Motor neuron (in vitro differentiated cells): ENCODE data around the gene RCAN2. TPM values are rescaled to one million over a fixed set of nuclear protein-coding genes. Genes with fewer than 3 reads are reported as not detected.
"Not testable (repeated sequence)": the region's sequence is repeated elsewhere in the genome, so short reads cannot be mapped to it uniquely, and the experiment has no call there.

Experiments
- ATAC-seq, 8 experiments: fragments of 200-7000 bp; cut with Tn5 transposase; replicated peaks in 6 of 8; 2 replicates each; pipeline ENCODE4 v1.8.0; 2021; ENCODE audit warnings: mild to moderate bottlenecking in 8 of 8, moderate library complexity in 8 of 8
- H3K27ac ChIP-seq, 2 donors: fragments of 250-450 bp; sonication (Bioruptor Pico); 2 replicates each; pipeline ENCODE4 v1.9.0; 2021; ENCODE audit warnings: antibody characterized with exemption in 2 of 2, mild to moderate bottlenecking in 2 of 2, moderate library complexity in 1 of 2
- H3K4me1 ChIP-seq, 2 donors: fragments of 250-450 bp; sonication (Bioruptor Pico); replicated peaks in 1 of 2; 2 replicates each; pipeline ENCODE4 v1.6.1; 2021; ENCODE audit warnings: antibody characterized with exemption in 2 of 2, mild to moderate bottlenecking in 2 of 2, moderate library complexity in 1 of 2
- H3K4me3 ChIP-seq, 5 donors: fragments of 250-450 bp; sonication (Bioruptor Pico); 2 replicates each; pipeline ENCODE4 v1.9.0; 2021; ENCODE audit warnings: antibody characterized with exemption in 5 of 5, mild to moderate bottlenecking in 5 of 5, moderate library complexity in 4 of 5
- WGBS, 10 experiments: fragments of 450-650 bp; shearing (Covaris generic); methylation state at CpG; one replicate each; pipeline ENCODE4 v1.0.0; 2022; 5-methylcytosine and 5-hydroxymethylcytosine counted together
- in situ Hi-C, 9 experiments: fragments of 400-800 bp; cut with MboI; loops; one replicate each; pipeline ENCODE4 v1.15.0; 2021; ENCODE audit warnings: low sequenced_read_pairs in 9 of 9, low pct_unique_long_range_greater_than_20kb in 2 of 9; ENCODE audit not compliant: unreplicated experiment in 9 of 9
- total RNA-seq, 8 experiments: library from RNA; unstranded; fragments of 300-600 nt; gene quantifications; 2 replicates each; pipeline versions ENCODE4 v1.2.3 to v1.2.4, GENCODE V29; 2022

The RCAN2 gene
- total RNA-seq, 8 experiments from 2014 or later, result 0.27 to 104 (median 24.0) TPM; not detected in 1

DNA sequence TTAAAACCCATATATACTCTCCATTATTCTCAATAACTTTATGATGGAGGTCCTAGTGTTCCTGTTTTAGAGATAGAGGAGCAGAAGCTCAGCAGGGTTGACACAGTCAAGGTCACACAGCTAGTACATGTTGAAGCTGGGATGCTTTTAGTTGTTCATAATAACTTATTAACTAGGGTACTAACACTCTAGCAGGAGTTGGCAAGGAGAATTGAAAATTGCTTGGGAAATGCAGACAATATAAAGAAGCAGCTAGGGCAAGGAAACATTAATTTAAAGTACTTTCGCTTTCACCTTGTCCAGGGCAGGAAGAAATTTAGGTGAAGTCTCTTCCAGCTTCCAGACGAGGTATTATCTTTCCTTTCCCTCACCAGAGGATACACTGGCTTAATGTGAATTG lies 133.7 kb downstream of the RCAN2 start:
- ATAC-seq, result no peak
- H3K4me1 ChIP-seq, result no peaks in the 10 kb centered on the region
- H3K27ac ChIP-seq, result no peak overlapping the region
- WGBS, 10 experiments, result 43 to 83% (median 71%) methylated on average over 1 to 2 of the region's 2 CpGs; no CpG with 5 or more reads in 2 of the 10 experiments
- H3K4me3 ChIP-seq, result no peak overlapping the region
- in situ Hi-C loops, result no loop called here

DNA sequence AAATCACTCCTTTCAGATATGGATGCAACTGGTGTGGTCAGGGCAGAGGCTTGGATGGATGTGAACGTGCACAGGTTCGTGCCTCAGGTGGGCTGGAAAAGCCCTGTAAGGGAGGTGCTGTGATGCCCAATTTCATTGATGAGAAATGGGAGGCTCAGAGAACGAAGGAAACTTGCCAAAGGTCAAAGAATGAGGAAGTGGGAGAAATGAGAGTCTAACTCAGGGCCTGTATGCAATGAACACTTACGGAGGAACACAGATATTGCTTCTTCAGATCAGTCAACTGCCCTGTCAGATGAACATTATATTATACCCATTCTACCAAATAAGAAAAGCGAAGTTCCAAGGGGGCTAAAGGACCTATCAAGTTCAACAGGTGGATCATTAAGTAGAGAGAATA lies 134.7 kb downstream of the RCAN2 start:
- Histone ChIP-seq H3K27ac (no peak overlapping the region), H3K4me3 (no peak overlapping the region), H3K4me1 (no peaks in the 10 kb centered on the region)
- ATAC-seq, result no peak
- 40 to 90% (median 65%) methylated on average over 1 to 5 of the region's 5 CpGs; no CpG with 5 or more reads in 1 of the 10 experiments for WGBS, 10 experiments
- in situ Hi-C loops, result no loop called here

DNA sequence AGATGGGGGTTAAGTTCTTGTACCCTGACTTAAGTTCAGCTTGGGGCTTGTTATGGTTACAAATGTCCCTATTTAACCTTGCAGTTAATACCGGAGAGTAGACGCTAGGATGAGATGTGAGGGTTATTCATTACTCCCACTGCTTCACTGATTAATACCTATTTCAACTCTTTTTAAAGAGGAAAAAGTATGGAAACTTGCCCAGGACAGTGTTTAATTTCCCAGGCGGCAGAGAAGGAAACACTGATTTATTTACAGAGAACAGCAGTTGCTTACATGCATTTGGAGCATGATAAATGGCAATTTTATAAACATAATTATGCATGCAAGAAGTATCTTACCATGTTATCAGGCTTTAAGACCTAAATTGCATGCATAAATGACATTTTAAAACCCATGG lies 137.7 kb downstream of the RCAN2 start:
- H3K4me3 ChIP-seq, result no peak overlapping the region
- H3K27ac ChIP-seq, result no peak overlapping the region
- peak in 3 of 8 experiments; percentile 33 to 44 (median 43) for ATAC-seq
- WGBS, 10 experiments, result 18 to 100% (median 78%) methylated on average over 1 to 3 of the region's 3 CpGs
- in situ Hi-C loops, result no loop called here
- peaks cover 0 to 4% of the 10 kb centered on the region in 2 donors for H3K4me1 ChIP-seq

DNA sequence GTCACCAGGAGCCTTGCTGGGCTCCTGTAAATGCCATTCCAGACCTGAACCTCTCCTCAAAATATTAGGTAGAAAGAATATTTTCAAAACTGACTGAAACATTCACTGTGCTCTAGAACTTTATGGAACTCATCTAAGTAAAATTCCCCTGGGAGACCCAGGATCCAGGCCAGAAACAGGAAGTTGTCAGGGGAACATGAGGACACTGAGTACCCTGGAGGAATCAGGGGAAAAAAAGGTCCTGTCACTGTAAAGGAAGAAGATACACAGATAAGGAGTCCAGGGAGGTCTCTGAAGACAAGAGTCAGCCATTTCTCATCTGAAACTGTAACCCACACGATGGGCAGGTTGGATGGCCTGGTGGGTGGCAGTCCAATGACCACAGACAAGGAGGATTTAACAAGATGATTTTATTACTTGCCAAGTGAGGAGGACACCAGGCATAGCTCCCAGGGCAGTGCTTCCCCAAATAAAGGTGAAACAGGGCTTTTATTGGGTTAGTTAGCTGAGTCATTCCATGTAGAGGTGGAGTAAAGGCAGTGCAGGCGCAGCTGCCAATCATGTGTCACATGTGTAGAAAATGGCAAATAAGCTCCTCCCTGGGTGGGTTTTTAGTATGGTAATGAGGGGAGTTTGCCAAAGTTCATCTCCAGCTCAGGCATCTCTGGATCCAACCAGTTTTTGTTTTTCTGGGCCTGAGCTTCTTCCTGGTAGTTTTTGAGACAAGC lies 138.5 kb downstream of the RCAN2 start:
- peak in 2 of 8 experiments; percentile 48 to 81 for ATAC-seq
- Histone ChIP-seq H3K4me3 (no peak overlapping the region), H3K4me1 (peaks cover 0 to 4% of the 10 kb centered on the region in 2 donors), H3K27ac (no peak overlapping the region)
- WGBS, 10 experiments, result 60 to 100% (median 87%) methylated on average over 1 to 2 of the region's 2 CpGs; no CpG with 5 or more reads in 3 of the 10 experiments
- in situ Hi-C loops, result no loop called here

DNA sequence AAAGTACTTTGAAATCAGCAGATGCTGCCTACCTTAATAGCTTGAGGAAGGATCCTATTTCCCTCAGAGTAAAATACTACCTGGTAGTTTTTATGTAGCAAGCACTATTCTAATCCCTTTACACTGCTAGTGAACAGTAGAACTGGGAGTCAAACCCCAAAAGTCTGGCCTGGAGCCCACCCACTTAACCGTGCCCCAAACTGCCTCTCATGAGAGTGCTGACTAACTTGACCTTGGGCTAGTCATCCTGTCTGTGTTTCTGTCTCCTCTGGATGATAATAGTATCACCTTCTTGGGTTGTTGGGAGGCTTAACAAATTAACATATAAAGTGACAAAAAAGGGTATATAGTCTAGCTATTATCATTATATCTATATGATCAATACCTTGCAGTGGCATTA lies 140.5 kb downstream of the RCAN2 start:
- no peak overlapping the region for H3K27ac ChIP-seq
- peaks cover 0 to 4% of the 10 kb centered on the region in 2 donors for H3K4me1 ChIP-seq
- in situ Hi-C loops, result no loop called here
- H3K4me3 ChIP-seq, result no peak overlapping the region
- no peak for ATAC-seq
- 40 to 100% (median 73%) methylated on average over 1 of the region's 1 CpG; no CpG with 5 or more reads in 6 of the 10 experiments for WGBS, 10 experiments

DNA sequence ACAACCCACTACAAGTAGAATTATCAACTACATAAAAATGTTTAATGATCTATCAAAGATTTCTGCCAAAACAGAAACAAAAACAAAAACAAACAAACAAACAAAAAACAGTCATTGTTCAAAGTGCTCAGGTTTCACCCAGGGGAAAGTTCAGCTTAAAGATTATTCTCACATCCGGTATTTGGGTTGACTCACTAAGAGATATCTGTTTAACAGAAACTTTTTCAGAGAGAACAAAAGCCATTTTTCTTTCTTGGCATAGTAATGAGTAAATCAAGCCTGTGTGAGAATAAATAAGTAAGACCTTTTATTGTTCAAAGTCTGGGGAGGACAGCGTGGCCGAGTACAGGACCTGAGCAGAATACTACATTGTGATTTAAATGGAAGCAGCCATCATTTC lies 143.6 kb downstream of the RCAN2 start:
- in situ Hi-C loops, result no loop called here
- peak in 5 of 8 experiments; percentile 27 to 60 (median 41) for ATAC-seq
- WGBS, 10 experiments, result 25 to 95% (median 58%) methylated on average over 1 to 3 of the region's 3 CpGs
- no peak overlapping the region for H3K27ac ChIP-seq
- H3K4me1 ChIP-seq, result peaks cover 0 to 4% of the 10 kb centered on the region in 2 donors
- H3K4me3 ChIP-seq, result no peak overlapping the region

DNA sequence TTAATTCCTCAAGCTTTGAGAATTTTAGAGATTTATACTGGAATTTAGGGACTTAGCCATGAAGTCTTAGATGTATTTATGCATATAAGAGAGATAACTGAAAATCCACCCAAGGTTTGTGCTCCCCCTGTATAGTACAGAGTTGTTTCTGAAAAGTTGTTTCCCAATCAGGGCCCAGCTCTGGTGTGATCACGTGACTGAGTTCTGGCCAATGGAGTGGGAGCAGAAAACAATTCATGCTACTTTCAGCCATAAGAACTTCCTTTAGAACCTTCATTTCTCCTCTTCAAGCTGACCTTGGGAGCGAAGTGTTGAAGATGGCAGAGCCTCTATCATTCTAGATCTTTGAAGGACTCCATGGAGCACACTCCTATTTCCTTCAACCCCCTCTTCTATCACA lies 151.0 kb downstream of the RCAN2 start:
- WGBS, 10 experiments, result 20 to 100% (median 57%) methylated on average over 1 to 2 of the region's 2 CpGs; no CpG with 5 or more reads in 3 of the 10 experiments
- in situ Hi-C loops, result no loop called here
- H3K27ac ChIP-seq, result no peak overlapping the region

DNA sequence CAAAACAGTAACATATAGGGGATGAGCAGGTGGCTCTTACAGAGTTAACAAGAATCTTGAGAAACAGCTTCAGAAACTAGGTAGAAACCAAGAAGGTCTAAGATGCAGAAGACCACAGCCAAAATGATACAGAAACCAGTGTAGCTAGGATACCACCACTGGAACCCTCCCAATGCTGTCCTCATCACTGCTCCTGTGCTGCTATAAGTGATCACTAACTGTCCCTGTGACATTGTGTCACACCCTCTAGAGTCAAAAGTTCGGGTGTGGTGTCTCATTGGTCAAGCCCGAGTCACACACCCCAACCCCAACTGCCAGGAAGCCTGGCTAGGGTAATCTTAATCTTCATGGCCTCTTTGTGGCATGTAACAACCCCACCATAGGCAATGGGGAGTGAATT lies 153.1 kb downstream of the RCAN2 start:
- in situ Hi-C loops, result no loop called here
- ATAC-seq, result peak in 1 of 8 experiments; percentile 37
- WGBS, 10 experiments, result 0 to 100% (median 85%) methylated on average over 1 to 2 of the region's 2 CpGs; no CpG with 5 or more reads in 2 of the 10 experiments
- H3K4me3 ChIP-seq, result no peak overlapping the region
- H3K4me1 ChIP-seq, result no peaks in the 10 kb centered on the region
- H3K27ac ChIP-seq, result no peak overlapping the region

More for the DNA sequence above, 151.0 kb downstream of the RCAN2 start:
- ATAC-seq, result no peak
- Histone ChIP-seq H3K4me3 (no peak overlapping the region), H3K4me1 (no peaks in the 10 kb centered on the region)

DNA sequence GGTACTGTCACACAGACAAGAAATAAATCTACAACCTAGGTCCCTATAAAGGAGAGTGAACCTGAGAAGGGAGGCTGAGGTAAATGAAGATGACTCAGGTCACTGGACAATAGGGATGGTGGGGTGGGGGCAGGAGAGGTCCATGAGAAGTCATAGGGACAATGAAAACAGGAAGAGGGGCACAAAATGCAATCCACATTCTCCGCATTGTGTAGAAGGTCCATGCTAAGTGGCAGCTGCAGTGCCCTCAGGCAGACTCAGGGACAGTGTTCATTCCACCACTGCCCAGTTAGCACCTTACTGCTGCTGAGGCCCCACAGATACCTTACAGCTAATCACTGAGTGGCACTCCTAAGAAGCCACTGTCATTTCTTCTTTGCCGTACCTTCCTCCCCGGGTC lies 156.8 kb downstream of the RCAN2 start:
- ATAC-seq, result no peak
- WGBS, 10 experiments, result 94 to 100% (median 100%) methylated on average over 1 to 3 of the region's 3 CpGs; no CpG with 5 or more reads in 3 of the 10 experiments
- in situ Hi-C loops, result no loop called here
- H3K4me3 ChIP-seq, result no peak overlapping the region
- H3K27ac ChIP-seq, result no peak overlapping the region
- no peaks in the 10 kb centered on the region for H3K4me1 ChIP-seq

DNA sequence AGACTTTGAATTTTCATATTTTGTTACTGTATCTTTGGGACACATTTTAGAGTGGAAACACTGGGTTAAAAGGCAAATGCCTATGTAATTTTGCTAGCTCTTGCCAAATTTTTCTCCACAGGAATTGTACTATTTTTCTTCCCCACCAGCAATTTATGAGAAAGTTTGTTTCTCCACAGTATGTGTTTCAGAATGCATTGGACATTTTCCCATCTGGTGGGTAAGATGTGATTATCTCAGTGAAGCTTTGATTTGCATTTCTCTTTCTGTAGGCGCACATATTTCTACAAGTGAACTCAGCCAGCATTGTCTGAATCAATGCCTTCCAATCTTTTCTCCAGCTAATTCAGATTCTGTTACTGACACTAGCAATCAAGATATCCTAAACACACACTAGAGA lies 157.8 kb downstream of the RCAN2 start:
- H3K4me3 ChIP-seq, result no peak overlapping the region
- in situ Hi-C loops, result no loop called here
- ATAC-seq, result no peak
- no peak overlapping the region for H3K27ac ChIP-seq
- no peaks in the 10 kb centered on the region for H3K4me1 ChIP-seq
- WGBS, 10 experiments, result 91 to 100% (median 100%) methylated on average over 1 of the region's 1 CpG; no CpG with 5 or more reads in 5 of the 10 experiments

DNA sequence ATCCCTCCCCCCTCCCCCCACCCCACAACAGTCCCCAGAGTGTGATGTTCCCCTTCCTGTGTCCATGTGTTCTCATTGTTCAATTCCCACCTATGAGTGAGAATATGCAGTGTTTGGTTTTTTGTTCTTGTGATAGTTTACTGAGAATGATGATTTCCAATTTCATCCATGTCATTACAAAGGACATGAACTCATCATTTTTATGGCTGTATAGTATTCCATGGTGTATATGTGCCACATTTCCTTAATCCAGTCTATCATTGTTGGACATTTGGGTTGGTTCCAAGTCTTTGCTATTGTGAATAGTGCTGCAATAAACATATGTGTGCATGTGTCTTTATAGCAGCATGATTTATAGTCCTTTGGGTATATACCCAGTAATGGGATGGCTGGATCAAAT lies 158.8 kb downstream of the RCAN2 start:
- H3K27ac ChIP-seq, in situ Hi-C loops, ATAC-seq, H3K4me3 ChIP-seq, H3K4me1 ChIP-seq: not testable (repeated sequence)

DNA sequence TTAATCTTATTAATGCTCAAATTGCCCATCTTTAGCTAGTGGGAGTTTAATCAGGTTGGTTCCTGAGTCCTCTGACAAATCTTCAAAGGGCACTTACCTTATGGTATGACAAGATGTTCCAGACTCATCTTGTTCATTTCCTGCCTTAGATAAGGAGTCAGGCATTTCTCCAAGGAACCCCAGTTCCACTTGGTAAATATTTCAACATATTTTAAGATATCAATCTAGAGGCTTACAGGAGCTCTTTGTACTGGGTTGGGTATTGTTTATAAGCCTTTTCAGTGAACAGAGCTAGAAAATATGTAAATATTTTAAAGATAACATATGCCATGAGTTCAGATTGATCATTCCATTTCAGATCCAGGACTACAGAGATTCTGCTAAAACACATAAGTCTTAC lies 159.8 kb downstream of the RCAN2 start:
- Histone ChIP-seq H3K4me3 (no peak overlapping the region), H3K27ac (no peak overlapping the region), H3K4me1 (peaks cover 0 to 3% of the 10 kb centered on the region in 2 donors)
- in situ Hi-C loops, result no loop called here
- ATAC-seq, result no peak

DNA sequence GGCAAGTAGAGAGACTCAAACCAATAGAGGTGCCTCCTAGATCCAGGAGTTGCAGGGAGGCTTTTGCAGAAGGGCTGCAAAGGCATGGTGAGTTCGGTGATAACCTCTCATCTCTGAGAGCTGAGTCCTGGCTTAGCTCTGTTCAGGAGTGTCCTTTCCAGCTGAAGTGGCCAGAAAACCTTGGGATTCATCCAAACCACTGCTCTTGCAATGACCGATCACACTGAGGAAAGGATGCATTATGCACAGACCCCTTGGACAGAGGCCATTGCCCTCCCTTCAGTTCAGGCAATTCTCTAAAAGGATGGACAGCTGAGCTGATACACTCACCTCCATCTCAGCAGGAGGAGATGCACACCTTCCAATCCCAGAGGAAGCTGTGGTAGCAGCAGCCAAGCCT lies 161.7 kb downstream of the RCAN2 start:
- Histone ChIP-seq H3K4me1 (peaks cover 6 to 21% of the 10 kb centered on the region in 2 donors), H3K27ac (no peak overlapping the region), H3K4me3 (no peak overlapping the region)
- 0 to 80% (median 17%) methylated on average over 1 to 2 of the region's 2 CpGs; no CpG with 5 or more reads in 4 of the 10 experiments for WGBS, 10 experiments
- ATAC-seq, result peak in 1 of 8 experiments; percentile 43
- in situ Hi-C loops, result no loop called here

DNA sequence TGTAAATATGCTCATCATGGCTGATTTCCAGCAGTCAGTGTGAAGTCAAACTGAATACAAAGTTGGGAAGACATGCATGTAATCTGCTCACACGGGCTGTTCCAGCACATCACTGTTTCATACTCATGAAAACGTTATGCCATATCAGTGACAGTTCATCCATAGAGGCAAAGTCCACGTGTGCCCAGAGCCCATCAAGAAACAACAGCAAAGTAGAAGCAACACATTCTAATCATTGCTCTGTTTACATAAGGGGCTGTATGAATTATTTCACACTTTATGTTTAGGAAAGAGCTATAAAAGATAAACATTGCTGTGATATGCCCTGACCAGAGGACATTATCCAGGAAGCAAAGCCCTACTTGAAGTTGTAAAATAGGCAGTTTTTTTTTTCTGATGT lies 163.5 kb downstream of the RCAN2 start:
- in situ Hi-C loops, result no loop called here
- peaks cover 6 to 34% of the 10 kb centered on the region in 2 donors for H3K4me1 ChIP-seq
- peak in 1 of 8 experiments; percentile 71 for ATAC-seq
- H3K4me3 ChIP-seq, result no peak overlapping the region
- H3K27ac ChIP-seq, result no peak overlapping the region
- 10 to 82% (median 45%) methylated on average over 1 to 3 of the region's 3 CpGs for WGBS, 10 experiments
